Amygdala (tissue), 56 donors: Measurements from ENCODE around the gene VCX2.
"Not testable (repeated sequence)": the region's sequence is repeated elsewhere in the genome, so short reads cannot be mapped to it uniquely, and the experiment has no call there.

Source experiments
- DNase-seq, 56 donors: peaks; one replicate each; lab custom pipeline; 2025; lab: John Stamatoyannopoulos, UW

Gene VCX2

DNA sequence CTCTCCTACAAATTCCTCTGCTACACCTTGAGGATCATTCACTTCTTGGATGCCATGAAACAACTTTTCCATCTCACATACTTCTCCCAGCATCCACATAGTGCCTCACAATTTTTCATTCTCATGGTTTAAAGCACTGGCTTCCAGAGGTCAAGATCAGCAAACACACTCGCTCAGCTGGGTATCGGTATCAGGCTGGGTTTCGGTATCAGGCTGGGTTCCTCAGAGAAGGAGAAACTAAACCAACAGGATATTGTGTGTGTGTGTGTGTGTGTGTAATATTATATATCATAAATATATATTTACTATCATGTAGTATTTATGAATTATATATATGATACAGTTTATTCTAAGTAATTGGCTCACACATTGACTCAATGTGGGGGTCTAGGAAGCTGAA is at the start of gene VCX2:
VCX2 (minus strand) TSS at position 99 of the 400 bp plus-strand sequence. CDS start 624 bp downstream, outside the sequence.
- not testable (repeated sequence) for DNase-seq

DNA sequence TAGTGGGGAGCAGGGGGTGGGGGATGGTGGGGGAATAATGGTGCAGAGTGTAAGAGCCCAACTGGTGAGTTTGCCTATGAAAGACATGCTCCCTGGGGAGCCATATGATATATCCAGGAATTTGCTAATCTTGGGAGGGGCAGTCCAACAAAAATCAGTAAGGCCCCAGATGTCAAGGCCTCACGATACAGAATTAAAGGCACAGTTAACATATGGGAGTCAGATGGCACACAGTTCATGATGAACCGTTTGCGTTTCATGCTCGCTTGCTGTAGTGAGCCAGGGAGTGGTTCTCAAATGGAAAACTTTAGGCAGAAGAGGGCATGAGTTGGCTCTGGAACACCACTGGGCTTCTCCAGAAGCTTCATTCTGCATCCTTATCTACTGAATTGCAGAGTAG is 33.9 kb upstream of the VCX2 start:
- DNase-seq = no peak

DNA sequence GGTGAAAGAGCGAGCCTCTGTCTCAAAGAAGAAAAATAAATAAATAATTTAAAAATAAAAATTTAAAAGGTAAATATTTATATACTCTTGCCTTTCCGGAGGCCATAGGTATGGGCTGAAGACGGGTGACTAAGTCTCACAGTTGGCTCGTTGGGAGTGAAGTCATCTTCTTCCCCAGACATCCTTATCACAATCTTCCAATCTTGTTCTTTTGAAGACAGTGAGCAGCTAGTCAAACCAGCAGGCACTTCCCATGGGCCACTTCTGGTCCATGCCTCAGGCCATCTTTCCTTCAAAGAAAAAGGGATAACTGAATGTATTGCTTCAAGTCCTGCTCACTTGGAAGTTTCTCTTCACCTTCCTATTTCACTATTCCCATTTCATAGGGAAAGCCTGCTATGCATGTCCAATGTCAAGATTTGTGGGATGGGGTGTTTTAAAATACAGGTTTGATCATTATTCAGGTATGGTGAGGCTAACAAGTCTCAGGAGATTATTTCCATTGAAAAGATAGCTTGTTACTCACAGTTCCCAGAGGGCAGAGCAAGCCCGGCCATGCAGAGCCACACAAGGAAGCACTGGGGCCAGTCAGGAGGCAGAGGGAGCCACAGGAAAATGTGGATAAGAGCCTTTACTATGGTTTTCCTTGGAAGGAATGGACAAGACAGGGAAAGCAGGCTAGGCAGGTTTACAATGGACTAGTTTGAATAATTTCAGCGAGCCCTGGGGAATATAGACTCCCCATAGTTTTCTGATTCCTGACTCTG is 33.3 kb upstream of the VCX2 start:
- DNase-seq = no peak

DNA sequence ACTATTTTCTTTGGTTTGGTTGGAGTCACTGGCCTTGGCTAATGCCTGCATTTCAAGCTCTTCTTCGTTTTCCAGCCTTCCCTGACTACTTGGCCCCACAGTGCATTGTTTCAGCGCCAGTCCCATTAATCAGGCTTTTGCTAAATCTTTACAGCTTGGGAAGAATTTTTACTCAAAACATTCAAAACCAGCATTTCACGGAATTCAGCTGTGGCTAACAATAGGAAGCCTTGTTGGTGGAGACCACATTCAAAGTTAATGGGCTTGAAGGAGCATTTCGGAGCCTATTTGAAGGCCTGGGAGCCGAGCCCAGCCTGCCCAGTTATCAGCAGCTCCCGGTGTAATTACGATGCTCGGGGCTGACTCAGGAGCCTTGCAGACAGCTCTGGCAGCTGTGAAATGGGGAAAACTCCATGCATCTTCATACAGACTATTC is 30.8 kb upstream of the VCX2 start:
- peak in 30 of 56 donors; percentile 0 to 47 (median 7) for DNase-seq

DNA sequence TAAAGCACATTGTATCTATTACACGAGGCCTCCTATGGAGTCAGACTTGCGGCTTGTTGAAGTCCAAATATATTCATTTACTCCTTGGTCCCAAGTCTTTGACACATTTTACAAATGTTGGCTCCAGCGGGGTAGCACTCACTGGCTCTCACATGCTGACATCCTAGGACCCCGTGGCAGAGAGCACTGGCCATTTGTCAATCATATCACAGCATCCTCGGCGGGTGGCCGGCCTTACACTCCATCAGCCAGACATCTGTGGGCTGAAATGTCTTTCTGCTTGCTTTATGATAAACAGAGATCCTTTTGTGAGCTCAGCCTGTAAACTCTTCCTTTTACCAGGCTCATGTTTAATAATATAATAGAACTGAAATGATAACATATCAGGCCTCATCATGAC is 25.7 kb upstream of the VCX2 start:
- DNase-seq = no peak

DNA sequence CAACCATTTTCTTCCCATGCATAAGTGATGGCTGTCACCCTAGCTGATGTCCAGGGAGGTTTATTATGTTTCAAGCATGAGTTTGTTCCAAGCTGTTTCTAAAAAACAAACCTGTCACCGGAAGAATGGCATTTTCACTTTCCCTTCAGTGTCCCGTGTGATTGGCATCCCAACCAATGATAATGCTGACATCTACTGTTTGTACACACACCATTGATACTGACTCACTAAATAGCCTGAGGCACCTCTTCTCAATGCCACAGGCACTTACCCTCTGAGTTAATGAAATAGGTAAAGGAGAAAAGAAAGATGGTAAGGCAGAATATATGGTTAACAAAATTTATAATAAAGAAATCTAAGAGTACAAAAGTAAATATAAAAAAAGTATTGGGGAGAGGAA is 23.1 kb upstream of the VCX2 start:
- DNase-seq = no peak

DNA sequence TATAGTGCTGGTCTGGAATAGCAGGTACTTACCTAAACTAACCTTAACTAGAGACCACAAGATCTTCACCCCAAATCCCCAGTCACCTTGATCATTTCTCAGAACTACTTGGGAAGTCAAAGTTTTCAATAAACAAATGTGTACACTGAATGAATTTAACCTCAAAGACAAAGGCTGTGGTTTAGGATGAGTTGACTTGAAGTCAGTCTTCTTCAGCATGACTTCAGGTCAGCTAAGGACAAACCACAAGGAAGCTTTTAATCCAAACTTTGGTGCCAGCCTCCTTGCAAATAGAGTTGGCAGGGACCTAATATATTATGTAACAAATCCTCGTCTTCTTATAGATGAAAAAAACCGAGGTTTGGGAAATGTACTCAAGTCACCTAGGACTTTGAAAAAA is 21.2 kb upstream of the VCX2 start:
- DNase-seq = no peak

DNA sequence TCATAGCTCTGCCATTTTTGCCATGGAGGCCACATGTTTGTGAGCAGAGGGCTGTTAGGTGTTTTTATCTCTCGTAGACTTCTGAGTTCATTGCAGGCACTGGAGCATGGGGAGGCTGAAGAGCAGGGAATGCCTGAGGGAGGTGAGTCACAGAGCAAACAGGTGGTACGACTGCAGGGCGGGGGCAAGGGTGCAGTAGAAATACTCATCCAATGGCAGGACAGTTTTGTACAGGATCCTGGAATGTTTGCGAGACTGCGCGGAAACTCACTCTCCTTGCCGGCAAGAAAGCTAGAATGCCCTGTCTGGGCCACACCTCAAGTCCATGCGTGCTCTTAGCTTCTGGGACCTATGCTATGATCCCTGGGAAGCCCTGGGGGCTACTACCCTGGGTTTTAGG is 20.0 kb upstream of the VCX2 start:
- no peak for DNase-seq

DNA sequence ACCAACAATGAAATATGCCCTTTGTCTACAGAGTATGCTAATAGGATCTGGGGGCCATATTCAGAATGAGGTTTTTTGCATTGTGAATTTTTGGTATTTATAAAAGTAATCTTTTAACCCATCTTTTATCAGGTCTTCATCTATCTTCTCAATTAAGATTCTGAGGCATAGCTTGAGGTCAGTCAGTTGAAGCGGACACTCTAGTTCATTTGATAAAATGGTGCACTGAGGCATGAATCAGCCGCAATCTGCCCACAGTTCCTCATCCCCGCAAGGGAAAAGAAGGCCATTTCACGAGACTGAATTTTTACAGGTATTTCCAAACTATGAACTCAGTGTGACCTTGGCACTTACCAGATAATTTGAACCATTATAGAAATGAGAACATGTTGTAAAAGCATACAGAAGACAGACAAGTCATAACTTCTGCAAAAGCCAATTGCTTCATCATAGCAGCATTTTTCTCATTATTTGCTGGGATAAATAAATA is 19.3 kb upstream of the VCX2 start:
- DNase-seq = no peak

DNA sequence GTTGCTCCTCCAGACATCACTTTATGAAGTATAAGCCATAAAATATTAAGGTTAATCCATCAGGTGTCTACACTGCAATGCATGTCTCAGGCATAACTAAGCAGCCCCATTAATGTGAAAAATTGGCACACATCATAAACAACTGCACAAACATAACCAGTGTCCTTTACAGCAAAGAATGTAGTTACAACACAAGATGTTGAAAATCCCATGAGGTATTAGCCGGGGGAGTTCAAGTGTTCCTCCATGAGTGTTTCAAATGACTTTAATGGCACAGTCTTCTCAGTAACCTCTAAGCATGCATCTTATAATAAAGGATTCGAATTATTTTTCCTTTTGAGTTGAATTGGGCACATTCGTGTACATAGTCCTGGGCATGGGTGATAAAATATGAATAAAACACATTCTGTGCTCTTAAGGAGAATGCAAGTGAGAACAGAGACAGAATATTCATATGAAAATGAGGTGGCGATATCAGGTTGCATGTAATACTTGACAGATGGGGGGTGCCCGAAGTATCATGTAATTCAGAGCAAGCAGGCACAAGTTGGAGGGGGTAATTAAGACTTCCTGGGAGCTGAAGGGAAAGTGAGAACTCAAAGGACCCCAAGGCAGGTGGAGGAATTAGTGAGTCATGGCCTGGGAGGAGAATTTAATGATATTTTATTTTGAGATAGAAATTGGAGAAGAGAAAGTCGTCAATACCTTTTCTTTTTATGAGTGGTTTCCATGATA is 18.2 kb upstream of the VCX2 start:
- DNase-seq = no peak

DNA sequence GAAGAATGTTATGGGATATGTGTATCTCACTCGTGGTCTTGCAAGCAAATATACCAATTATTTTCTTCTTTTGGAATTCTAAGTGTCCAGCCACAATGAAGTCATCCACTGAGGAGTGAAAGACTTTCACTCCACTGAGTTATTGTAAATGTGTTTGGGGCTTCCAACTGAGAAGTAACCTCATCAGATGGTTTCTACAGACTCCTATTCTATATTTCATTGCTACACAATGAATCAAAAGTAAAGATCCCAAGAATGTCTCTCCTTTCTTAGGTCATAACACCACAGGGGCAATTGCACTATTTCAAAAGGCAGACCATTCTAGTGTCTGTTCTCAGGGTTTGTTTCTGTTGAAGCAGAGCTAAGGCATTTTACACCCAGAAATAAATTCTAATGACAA is 12.3 kb upstream of the VCX2 start:
- DNase-seq = no peak

DNA sequence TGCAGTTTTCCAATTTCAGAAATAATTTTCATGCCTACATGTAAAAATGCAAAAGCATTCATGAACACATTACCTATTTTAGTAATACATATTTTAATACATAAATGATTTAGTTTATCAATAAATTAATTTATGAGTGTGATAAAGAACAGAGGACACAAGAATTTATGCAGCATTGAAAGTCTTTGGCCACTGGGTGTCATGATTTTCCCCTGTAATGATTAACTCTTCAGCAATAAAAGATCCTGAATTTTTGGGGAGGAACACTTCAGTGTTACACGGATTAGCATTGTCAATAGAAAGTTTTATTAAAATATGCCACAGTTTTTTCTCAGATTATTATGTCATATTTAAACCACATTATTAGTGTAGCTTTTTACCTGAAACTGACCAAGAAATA is 8.6 kb upstream of the VCX2 start:
- DNase-seq = peak in 2 of 56 donors; percentile 0

DNA sequence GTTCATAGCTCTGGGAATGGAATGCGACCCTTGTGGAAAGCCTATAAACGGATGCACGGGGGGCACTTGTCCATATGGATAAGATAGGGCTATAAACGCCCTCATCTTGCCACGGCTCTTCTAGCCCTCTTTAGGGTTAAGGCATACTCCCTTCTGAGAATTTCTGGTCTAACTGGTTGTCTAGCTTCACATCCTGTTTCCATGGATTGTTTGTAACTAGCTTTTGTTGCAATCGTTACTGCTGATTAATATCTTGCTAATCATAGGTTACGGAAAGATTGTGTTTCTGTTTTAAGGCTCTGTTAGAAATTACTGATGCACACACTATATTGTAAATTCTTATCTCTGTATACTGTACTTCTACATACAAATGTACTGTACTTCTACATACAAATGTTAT is 17.1 kb downstream of the VCX2 start:
- not testable (repeated sequence) for DNase-seq

DNA sequence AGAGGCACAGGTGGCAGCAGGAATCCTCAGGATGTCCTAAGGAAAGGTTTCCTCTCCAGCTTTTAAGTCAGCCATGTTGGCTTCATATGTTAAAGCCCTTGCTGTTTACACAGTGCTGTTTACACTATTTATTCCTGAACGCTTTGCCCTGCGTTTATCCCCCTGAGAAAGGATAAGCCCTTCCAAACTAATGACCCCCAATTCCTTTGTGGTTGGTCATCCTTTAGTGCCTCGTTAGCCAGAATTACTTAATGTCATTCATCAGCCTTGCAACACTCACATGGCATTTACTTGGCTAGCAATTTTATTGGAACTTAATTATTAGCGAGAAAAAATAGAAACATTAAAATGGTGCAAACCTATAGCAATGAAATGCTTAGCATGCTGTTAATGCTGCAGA is 23.8 kb downstream of the VCX2 start:
- no peak for DNase-seq

DNA sequence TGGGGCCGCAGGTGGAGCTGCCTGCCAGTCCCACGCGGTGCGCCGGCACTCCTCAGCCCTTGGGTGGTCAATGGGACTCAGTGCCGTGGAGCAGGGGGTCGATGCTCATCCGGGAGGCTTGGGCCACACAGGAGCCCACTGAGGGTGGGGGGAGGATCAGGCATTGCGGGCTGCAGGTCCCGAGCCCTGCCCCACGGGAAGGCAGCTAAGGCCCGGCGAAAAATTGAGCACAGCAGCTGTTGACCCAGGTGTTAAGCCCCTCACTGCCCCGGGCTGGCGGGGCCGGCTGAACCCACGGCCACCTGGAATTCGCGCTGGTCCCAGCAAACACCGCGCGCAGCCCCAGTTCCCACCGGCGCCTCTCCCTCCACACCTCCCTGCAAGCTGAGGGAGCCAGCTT is 26.1 kb downstream of the VCX2 start:
- no peak for DNase-seq

DNA sequence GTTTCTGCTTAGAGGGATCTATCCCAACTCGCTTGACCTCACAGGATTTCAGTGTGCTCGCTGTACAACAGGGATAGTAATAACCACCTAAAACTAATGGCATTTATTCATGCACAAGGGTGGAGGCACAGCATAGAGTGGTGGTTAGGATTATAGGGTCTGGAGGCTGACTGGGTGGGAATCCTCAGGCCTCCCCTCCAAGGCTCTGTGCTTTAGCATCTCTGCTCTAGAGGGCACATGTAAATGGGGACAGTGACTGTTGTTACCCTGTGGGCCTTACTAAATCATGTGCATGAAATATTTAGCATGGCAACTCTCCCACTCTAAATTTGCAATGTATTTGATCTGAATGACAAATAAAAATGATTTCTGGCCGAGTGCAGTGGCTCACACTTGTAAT is 29.2 kb downstream of the VCX2 start:
- no peak for DNase-seq

DNA sequence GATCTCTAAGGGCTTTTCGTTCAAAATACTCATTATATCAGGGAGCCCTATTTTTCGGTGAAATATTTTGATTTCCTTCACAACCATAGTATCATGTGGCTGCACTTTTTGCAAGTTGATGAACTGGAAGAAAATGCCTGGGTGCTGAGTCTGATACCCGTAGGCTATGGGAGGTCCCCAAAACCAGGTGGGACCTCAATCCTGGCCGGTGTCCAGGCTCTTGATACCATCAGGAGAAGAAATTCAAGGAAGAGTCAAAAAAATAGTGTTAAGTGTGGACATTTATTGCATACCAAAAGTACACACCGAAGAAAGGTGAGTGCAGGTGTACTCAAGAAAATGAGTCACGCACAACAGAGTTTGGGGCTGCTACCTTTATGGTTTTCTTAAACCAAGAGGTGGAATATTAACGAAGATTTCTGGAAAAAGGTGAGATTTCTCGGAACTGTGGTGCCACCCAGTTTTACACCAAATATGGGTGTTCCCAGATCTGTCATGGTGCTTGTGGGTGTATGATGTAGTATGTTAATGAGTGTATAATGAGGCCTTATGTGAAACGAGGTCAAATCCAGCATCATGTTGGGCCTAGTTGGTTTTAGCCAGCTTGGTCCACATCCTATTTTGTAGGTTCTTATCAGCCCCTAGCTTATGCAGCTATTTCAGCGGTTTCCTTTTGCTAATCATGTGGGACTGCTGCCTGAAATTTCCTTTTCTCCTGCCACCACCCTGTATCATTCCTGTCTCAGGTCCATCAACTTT is 29.9 kb downstream of the VCX2 start:
- DNase-seq = no peak

DNA sequence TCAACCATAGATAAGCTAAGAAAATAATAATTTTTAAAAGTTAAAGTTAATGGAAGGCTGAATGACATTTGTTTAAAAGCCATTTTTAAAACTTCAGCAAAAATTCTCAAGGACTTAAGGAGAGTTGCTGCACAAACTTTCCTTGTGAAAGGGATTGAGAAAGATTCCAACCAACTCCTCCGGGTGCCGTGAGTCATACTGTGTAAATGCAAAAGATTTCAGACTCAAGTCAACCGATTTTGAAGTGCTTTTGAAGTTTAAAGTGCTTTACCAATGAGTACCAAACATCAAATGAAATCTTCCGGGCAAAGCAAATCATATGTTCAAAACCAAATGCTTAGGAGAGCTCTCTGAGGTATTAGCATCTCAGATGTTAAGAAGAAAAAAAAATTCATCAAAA is 31.4 kb downstream of the VCX2 start:
- no peak for DNase-seq

DNA sequence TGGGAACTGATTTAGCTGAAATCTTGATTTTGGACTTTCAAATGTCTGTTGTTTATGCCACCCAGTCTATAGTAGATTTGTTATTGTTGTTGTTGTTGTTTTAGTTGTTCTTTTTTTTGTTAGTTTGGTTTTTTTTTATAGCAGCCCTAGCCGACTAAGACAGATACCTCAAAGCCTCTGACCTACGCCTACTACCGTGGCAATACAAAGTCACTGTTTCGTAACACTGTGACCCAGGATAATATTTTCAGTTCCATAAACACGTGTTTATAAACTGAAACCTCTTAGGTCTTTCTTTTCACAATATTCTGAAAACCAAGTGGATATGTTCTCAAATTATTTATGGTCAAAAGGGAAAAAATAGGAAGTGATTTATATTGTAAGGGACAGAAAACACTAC is 32.8 kb downstream of the VCX2 start:
- no peak for DNase-seq

DNA sequence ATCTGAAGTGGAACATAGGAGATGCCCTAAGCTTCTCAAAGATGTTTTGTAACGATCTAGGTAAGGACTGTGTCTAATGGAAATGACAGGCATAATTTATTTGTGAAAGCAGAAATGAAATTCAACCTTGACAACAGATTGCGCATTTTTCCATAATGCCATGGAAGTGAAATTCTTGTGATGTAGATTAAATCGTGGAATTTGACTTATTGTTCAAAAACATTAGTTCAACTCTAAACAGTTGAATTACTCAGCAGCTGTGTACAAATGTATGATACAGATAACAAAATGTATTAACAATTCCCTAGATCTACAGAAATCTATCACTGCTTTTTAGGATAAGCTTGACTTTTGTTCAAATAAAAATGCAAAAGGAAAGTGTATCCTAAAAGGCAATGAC is 44.4 kb downstream of the VCX2 start:
- DNase-seq = no peak

DNA sequence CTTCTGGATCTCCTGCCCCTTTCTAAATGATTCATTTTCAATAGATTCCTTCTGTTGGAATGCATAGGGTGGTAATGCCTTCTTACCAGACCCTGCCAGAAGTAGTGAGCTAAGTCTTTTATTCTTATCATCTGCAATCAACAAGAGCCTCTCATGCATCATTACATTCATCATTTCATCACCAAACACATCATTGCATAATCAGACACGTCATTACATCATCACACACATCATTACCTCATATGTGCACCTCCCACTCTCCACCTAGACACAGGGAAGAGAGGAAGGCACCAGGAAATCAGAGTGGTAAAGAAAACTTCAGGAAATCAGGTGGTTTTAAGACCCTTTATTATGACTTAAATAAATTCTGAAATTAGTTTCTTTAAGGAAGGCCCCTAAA is 45.0 kb downstream of the VCX2 start:
- DNase-seq = no peak
